Body of pancreas (tissue), 4 donors: ENCODE data around the gene RRP15.

Experiments used
- CTCF ChIP-seq, 7 experiments: fragments of 450-650 bp in 4 of 7; fragments of 200-600 bp in 3 of 7; sonication (generic) in 3 of 7; IDR thresholded peaks; one replicate each; pipeline ENCODE4 v1.5.1; 2016 to 2019; ENCODE audit warnings: antibody characterized with exemption in 7 of 7
- POLR2A ChIP-seq, 3 donors: fragments of 450-650 bp; IDR thresholded peaks; one replicate each; pipeline ENCODE4 v1.6.1; 2016; ENCODE audit warnings: antibody characterized with exemption in 3 of 3, mild to moderate bottlenecking in 2 of 3

- TF ChIP-seq CTCF (IDR thresholded peaks at IDR 0.05) (no peak), POLR2A (IDR thresholded peaks at IDR 0.05) (no peak)
These were observed 27.4 kb downstream of the RRP15 start for GRCh38 chr1:218312509-218312908.
